GM12801 (cell line): ENCODE data around the gene L3MBTL3.

Experiments
- CTCF ChIP-seq: IDR thresholded peaks from one replicate; pipeline ENCODE4 v1.5.1; 2011; ENCODE audit warnings: control low read depth; ENCODE audit not compliant: insufficient read length; ENCODE audit errors: extremely low read depth

L3MBTL3 gene

GRCh38 chr6:130029163-130029562, 10.8 kb downstream of the L3MBTL3 start:
- TF ChIP-seq CTCF: no peak

- TF ChIP-seq CTCF: no peak
These were observed 14.5 kb downstream of the L3MBTL3 start for GRCh38 chr6:130032758-130033340.

GRCh38 chr6:130033949-130034348, 15.6 kb downstream of the L3MBTL3 start:
- no peak for TF ChIP-seq CTCF

GRCh38 chr6:130034378-130035146, 16.2 kb downstream of the L3MBTL3 start:
- no peak for TF ChIP-seq CTCF

- no peak for TF ChIP-seq CTCF
These were observed 16.8 kb downstream of the L3MBTL3 start for GRCh38 chr6:130035211-130035610.

- no peak for TF ChIP-seq CTCF
These were observed 18.9 kb downstream of the L3MBTL3 start for GRCh38 chr6:130037207-130037811.

GRCh38 chr6:130041594-130041993, 23.2 kb downstream of the L3MBTL3 start:
- no peak for TF ChIP-seq CTCF
